ENCODE data around the gene TPRN.

Gene TPRN

GRCh38 chr9:137173796-137174664 lies 26.5 kb downstream of the TPRN start:
- Histone ChIP-seq H4K20me1 (ENCODE audit: insufficient read depth, low read length) (no peaks in the 10 kb centered on the region), H3K36me3 (ENCODE audit: insufficient read depth, low read length) (no peaks in the 10 kb centered on the region), H3K4me1 (ENCODE audit: insufficient read depth, low read length, severe bottlenecking) (peaks cover 20% of the 10 kb centered on the region), H3K4me3 (ENCODE audit: low read depth, low read length, poor library complexity, severe bottlenecking) (no peak overlapping the region), H3K27ac (ENCODE audit: low read depth, low read length, poor library complexity, severe bottlenecking) (no peak overlapping the region), H3K9ac (ENCODE audit: low read length) (no peak overlapping the region), H3K9me2 (ENCODE audit: low read depth, low read length) (no peaks in the 10 kb centered on the region), H3K9me3 (ENCODE audit: low read length) (no peaks in the 10 kb centered on the region), H3K4me2 (ENCODE audit: low read length) (peak overlapping the region; percentile 20; the same call in 1 of the 2 replicates), H2AFZ (ENCODE audit: low read length) (no peak overlapping the region), H3F3A (ENCODE audit: insufficient read depth, low read length) (peaks cover 4% of the 10 kb centered on the region; the same call in 1 of the 2 replicates), H3K27me3 (ENCODE audit: insufficient read depth, low read length) (peaks cover 7% of the 10 kb centered on the region; the same call in 1 of the 2 replicates), H3K79me2 (ENCODE audit: insufficient read depth, low read length) (no peaks in the 10 kb centered on the region)
- no peak for TF ChIP-seq CTCF (IDR thresholded peaks at IDR 0.05; ENCODE audit: low read length)
- no peak for TF ChIP-seq EZH2 (IDR thresholded peaks at IDR 0.05; ENCODE audit: borderline replicate concordance, low read length)

GRCh38 chr9:137172901-137173795 lies 27.4 kb downstream of the TPRN start:
- Histone ChIP-seq H2AFZ (ENCODE audit: low read length) (no peak overlapping the region), H3K79me2 (ENCODE audit: insufficient read depth, low read length) (no peaks in the 10 kb centered on the region), H4K20me1 (ENCODE audit: insufficient read depth, low read length) (no peaks in the 10 kb centered on the region), H3K9me3 (ENCODE audit: low read length) (no peaks in the 10 kb centered on the region), H3K4me1 (ENCODE audit: insufficient read depth, low read length, severe bottlenecking) (peaks cover 21% of the 10 kb centered on the region), H3F3A (ENCODE audit: insufficient read depth, low read length) (peaks cover 4% of the 10 kb centered on the region; the same call in 1 of the 2 replicates), H3K36me3 (ENCODE audit: insufficient read depth, low read length) (no peaks in the 10 kb centered on the region), H3K4me2 (ENCODE audit: low read length) (no peak overlapping the region), H3K9me2 (ENCODE audit: low read depth, low read length) (no peaks in the 10 kb centered on the region), H3K27me3 (ENCODE audit: insufficient read depth, low read length) (peaks cover 7% of the 10 kb centered on the region; the same call in 1 of the 2 replicates), H3K27ac (ENCODE audit: low read depth, low read length, poor library complexity, severe bottlenecking) (no peak overlapping the region), H3K9ac (ENCODE audit: low read length) (no peak overlapping the region), H3K4me3 (ENCODE audit: low read depth, low read length, poor library complexity, severe bottlenecking) (no peak overlapping the region)
- TF ChIP-seq CTCF (IDR thresholded peaks at IDR 0.05; ENCODE audit: low read length): no peak
- TF ChIP-seq EZH2 (IDR thresholded peaks at IDR 0.05; ENCODE audit: borderline replicate concordance, low read length): no peak

- Histone ChIP-seq H3K9me3 (ENCODE audit: low read length) (no peaks in the 10 kb centered on the region), H3K4me2 (ENCODE audit: low read length) (no peak overlapping the region), H4K20me1 (ENCODE audit: insufficient read depth, low read length) (no peaks in the 10 kb centered on the region)
These were observed 29.2 kb downstream of the TPRN start for GRCh38 chr9:137171149-137171900.

More at GRCh38 chr9:137171149-137171900, 29.2 kb downstream of the TPRN start:
- Histone ChIP-seq H3K9me2 (ENCODE audit: low read depth, low read length) (no peaks in the 10 kb centered on the region), H3F3A (ENCODE audit: insufficient read depth, low read length) (peaks cover 3% of the 10 kb centered on the region; the same call in 1 of the 2 replicates), H3K4me1 (ENCODE audit: insufficient read depth, low read length, severe bottlenecking) (peaks cover 21% of the 10 kb centered on the region), H3K27me3 (ENCODE audit: insufficient read depth, low read length) (peaks cover 13% of the 10 kb centered on the region), H3K4me3 (ENCODE audit: low read depth, low read length, poor library complexity, severe bottlenecking) (no peak overlapping the region), H3K36me3 (ENCODE audit: insufficient read depth, low read length) (no peaks in the 10 kb centered on the region), H3K27ac (ENCODE audit: low read depth, low read length, poor library complexity, severe bottlenecking) (no peak overlapping the region), H3K9ac (ENCODE audit: low read length) (no peak overlapping the region), H2AFZ (ENCODE audit: low read length) (no peak overlapping the region), H3K79me2 (ENCODE audit: insufficient read depth, low read length) (no peaks in the 10 kb centered on the region)
- TF ChIP-seq CTCF (IDR thresholded peaks at IDR 0.05; ENCODE audit: low read length) (no peak), EZH2 (IDR thresholded peaks at IDR 0.05; ENCODE audit: borderline replicate concordance, low read length) (no peak)

Data from OCI-LY1 (cell line).